Stimulated activated CD4-positive, alpha-beta T cell treated with anti-CD3 and anti-CD28 coated beads, Interleukin-4, amount 100 ng/mL, for 24 hours (primary cell): ENCODE results near the gene TBX4.
"Not testable (repeated sequence)": the region's sequence is repeated elsewhere in the genome, so short reads cannot be mapped to it uniquely, and the experiment has no call there.

Experiments
- DNase-seq: peaks from one replicate; pipeline ENCODE4 v3.0.0-alpha.2; 2020

Gene TBX4

GRCh38 chr17:61486135-61487120 is 34.2 kb downstream of the TBX4 start:
- DNase-seq: no peak

GRCh38 chr17:61487161-61487988 is 35.2 kb downstream of the TBX4 start:
- no peak for DNase-seq

GRCh38 chr17:61487989-61488595 is 35.9 kb downstream of the TBX4 start:
- no peak for DNase-seq

DNA sequence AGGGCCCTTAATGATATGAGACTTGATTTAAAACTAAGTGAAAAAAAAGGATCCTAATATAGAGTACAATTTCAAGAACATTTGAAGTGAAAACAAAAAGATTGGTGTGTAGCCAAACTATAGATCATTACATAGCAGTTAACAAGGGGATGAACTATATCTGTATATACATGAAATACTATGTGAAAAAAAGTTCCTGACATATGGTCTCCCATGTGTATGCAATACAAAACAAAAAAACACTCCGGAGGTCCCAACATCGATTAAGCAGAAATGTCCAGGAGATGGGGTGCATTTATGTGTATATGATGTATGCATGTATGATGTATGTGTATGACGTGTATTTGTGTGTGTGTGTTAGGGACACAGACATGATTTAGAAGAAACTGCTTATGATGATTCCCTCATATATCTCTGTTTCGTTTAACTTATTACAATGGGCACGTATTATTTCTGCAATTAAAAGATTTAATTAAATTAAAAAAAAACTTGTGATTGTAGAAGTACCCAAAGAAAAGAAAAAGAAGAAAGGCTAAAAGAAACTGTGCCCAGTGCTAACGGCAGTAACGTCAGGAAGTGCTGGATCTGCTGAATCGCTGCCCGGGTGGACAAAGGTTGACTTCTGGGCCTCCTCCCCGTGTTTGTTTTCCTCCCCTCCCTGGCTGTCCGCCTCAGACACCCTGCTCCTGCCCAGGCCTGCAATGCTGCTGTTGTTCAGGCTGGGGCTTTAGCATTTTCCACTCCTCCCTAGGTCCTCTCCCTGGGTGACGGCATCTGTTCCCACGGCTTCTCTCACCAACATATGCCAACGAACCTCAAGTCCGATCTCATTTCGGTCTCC is 36.9 kb downstream of the TBX4 start:
- no peak for DNase-seq

DNA sequence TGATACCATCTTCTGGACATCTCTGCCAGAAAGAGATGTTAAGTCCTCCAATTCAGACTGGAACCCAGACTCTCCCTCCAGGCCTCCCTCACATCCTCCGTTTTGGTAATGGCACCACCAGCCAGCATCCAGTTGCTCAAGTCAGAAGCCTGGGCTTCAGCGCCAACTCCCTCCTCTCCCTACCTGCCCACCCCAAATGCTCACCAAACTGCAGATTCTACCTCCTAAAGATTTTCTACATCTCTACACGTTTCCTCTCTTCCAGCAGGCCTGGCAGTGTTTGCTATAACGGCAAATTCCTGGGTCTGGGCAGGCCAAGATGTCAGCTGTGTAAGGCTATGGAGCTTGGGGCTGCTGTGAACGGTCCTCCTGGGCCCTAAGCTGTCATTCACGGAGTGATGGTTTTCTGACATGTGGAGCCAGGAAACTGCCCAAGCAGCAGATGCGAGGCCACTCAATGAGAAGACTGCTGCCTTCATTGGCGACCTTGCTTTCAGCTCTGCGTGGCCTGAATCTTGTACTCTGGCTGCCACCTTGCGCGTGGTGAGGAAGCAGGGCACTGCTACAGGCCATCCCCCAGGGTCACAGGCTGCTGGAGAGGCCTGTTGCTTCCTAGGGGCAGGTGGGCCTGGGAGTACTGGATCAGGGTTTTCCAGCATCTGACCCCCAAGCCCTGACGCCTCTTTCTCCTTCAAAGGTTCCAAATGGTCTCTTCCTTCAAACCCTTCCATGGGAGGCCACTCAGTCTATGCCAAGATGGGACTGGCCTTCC is 37.7 kb downstream of the TBX4 start:
- no peak for DNase-seq

GRCh38 chr17:61490540-61490975 is 38.3 kb downstream of the TBX4 start:
- DNase-seq: no peak

DNA sequence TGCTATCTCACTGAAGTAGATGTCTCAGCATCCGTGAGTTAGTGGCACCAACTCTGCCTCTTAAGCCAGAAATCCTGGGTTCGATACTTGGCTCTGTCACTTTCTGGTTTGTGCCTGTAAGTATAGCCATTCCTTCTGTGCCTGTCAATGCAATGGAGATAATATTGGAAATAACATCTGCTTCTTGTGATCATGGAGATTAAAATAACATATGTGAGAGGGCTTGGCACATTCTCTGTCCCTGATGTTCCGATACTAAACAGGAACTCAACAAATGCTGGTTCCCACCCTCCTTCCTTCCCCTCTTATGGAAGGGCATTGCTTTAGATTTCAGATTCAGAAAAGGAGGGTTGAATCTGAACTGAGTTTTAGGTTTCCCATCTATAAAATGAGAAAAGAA is 39.8 kb downstream of the TBX4 start:
- DNase-seq: no peak

DNA sequence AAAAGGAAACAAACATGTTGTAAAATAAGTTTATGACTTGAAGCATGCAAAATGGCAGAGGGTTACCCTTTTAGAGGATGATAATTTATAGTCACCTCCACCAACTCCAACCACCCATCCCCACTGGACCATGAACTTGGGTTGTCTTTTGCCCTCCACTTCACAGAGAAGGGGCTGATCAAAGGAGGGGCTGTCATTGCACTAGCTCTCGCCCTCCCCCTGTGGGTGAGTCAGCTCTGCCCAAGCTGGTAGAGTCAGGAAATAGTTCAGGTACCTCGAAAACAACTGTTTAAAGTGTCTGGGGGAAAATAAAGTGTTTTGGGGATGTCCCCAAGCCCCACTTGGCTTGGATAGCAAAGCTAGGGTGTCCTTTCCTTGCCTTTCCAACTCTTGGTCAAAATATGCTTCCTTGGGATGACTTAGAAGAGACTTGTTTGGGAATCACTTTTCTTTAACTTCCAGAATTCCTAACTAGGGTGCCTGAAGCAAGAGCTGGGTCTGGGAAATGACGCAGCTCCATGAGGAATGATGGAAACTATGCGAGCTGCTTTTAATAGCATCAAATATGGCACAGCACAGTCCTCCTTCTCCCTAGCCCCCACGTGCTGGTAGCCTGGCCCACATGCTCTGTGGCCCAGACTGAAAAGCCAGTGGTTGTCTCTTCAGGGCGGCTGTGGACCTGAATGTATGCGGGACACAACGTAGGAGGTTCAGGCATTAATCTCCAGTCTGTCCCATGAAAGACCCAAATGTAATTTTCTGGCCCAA is 40.7 kb downstream of the TBX4 start:
- no peak for DNase-seq

DNA sequence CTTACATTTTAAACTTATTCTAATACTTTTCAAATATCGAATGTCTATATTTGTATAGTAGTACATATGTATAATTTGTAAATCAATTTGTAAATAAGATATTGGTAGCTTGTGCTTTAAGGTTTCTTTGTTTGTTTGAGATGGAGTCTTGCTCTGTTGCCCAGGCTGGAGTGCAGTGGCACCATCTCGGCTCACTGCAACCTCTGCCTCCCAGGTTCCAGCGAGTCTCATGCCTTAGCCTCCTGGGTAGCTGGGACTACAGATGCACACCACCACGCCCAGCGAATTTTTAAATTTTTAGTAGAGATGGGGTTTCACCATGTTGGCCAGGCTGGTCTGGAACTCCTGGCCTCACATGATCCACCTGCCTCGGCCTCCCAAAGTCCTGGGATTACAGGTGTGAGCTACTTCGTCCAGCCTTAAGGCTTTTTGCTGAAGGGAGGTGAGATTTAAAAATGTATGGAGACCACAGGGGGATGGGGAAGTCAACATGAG is 41.7 kb downstream of the TBX4 start:
- DNase-seq: not testable (repeated sequence)

- no peak for DNase-seq
Measured at GRCh38 chr17:61494325-61495160, 42.3 kb downstream of the TBX4 start.

DNA sequence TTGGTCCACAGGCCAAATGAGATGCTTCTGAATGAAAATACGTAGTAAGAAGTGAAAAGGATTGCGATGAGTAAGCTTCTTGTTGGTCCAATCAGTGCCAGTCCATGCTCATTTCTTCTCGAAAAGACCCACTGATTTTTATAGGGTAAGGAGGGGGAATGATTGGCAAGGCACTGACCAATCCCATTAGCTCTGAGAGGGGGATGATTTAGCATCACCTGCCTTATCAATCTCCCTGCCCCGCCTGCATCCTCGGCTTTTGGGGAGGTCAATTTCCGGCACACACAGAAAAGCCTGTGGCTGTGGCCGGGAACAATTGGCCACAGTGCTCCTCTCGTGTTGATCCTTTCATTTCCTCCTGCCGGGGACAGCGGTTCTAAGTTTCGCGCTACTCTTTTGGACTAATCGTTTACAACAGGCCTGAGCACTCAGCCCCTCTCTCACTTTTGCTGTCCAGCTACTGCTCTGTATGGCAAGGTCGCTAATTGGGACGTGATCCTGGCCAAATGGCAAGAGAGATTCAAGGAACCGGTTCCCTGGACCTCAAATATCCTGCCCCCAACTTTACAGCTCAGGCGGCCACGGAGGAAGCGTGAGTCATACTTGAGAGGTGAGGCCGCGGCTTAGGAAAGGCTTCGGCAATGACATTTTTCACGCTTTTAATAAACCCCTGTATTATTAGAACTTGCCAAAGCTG is 43.1 kb downstream of the TBX4 start:
- no peak for DNase-seq

DNA sequence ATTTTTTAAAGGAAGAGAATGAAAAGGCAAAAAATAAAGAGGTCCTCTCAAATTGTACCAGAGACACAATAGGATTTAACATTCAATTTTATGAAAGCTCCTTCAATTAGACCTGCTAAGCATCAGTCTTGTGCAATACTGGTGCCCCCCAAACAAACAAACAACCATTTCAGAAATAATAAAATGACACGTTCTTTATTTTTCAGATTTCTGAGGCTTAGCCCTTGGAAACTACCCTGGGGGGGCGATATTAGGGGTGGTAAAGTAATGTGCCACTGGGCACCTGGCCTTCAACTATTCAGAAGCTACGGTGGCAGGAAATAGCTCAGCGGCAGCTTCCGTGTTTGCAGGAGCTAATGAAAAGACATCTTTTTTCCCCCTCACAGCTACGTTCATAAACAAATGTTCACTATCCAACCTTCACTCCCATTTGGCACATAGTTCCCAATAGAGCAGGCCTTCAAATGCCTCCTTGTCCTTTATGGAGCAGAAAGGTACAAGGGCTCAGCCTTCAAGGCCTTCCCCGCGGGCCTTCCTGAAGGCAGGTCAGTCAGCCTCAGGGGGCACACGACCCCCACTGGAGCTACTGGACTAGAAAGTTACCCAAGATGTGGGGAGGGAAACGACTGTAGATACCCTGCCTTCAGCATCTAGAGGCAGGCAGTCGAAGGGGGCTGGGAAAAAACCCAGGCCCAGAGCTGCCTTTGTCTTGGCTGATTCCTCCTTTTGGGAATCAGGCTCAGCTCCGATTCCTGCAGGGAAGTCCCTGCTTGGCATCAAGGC is 44.1 kb downstream of the TBX4 start:
- no peak for DNase-seq

DNA sequence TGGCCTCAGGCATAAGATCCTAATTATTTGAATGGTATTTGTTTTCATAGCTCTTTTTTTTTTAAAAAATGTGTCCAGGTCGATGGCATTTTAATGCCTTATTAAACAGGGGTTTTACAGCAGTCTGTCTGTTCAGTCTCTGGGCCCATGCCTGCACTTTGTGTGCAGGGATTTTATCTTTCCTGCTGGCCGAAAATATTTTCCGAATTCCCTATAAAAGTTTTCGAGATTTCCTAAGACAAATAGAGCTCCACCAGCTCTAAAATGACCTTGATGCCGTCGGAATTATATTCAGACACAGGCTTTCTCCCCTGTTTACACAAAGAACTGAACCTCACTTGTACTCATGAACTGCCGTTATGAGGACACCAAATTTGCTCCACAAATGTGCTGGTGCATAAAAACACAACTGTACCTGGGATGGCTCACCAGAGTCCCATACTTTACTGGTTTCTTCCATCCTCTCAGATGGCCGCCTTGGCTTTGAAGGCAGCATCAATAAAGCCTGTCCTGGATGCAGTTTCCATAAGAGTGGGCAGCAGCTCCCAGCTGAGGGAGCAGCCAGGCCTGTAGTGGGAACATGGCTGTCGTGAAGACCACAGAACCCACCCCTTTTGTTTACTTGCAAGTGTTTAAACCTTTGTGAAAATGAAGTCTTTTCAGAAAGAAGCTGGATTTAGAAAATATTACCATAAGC is 44.9 kb downstream of the TBX4 start:
- DNase-seq: no peak

DNA sequence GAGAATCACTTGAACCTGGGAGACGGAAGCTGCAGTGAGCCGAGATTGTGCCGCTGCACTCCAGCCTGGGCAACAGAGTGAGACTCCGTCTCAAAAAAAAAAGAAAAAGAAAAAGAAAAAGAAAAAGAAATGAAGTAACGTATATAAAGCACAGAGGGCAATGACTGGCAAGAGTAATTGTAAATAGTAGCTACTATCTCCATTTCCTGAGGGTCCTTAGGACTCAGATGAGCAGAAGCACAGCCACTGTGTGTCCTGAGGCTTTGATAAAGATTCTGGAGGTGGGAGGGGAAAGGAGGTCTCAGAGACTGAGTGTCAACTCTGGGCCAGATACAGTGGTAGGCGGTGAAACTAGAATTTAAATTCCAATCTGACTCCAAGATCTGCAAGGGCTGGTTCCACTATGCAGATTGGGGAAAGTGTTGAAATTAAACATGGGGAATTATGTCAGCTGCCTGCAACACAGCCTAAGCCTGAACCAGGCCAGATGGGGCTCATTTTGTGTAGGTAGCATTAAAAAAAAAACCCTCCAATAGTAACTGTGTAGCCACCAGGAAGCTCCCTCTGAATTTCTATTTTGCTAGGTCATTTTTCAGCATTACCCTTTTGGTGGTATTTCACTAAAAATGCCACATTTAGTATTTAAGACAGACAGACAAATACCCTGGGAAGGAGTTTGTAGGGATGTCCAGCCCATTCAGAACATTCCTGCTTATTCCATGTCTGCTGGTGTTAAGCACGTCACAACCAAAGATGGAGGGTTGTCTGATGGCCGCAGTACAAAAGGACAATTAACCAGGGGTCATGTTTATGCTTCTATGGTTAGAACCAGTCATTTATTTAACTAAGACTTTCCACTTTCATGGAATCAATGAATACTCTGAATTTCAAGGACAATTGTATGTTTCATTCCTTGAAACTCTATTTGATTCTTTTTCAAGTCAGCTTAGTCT is 46.1 kb downstream of the TBX4 start:
- no peak for DNase-seq

DNA sequence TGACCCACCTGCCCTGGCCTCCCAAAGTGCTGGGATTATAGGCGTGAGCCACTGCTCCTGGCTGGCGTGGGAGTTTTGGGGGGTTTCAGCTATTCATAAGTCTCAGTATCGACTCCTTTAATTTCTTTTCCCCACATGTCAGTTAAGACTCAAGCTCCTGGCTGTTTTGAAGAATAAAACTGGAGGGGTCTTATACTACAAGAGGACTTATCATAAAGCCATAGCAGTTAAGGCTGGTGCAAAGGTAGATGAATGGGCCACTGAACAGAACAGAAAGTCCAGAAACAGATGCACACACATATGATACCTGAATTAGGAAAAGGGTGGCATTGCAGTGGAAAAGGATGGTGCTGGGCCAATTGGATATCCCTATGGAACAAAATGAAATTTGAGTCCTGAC is 47.4 kb downstream of the TBX4 start:
- no peak for DNase-seq

DNA sequence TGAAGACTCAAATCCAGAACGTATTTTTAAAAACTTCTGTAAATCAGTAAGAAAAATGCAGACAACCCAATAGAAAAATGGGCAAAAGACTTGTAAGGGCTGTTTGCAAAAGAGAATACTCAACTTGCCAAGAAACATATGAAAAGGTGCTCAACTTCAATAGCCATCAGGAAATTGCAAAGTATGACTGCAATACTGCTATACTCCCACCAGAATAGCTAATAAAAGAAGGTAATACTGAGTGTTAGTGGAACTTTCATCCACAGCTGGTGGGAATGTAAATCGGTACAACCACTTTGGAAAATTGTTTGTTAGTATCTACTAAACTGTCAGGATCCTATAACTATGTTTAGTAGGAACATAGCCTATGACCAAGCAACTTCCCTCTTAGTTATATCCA is 48.1 kb downstream of the TBX4 start:
- DNase-seq: no peak
